HepG2 (cell line): Measurements from ENCODE around the gene GPATCH4. TPM values are rescaled to one million over a fixed set of nuclear protein-coding genes. Genes with fewer than 3 reads are reported as not detected.

ENCODE experiments used
- AKAP8 ChIP-seq: sonication (generic); formaldehyde crosslinking; IDR thresholded peaks from 2 replicates; pipeline ENCODE4 v1.5.1; 2020; ENCODE audit warnings: mild to moderate bottlenecking, missing genetic modification reagents
- CBFB ChIP-seq: sonication (generic); formaldehyde crosslinking; IDR thresholded peaks from 2 replicates; pipeline ENCODE4 v1.4.0; 2020; ENCODE audit warnings: missing genetic modification reagents
- HDAC1 ChIP-seq: sonication (generic); formaldehyde crosslinking; IDR thresholded peaks from 2 replicates; pipeline ENCODE4 v1.5.1; 2020; ENCODE audit warnings: mild to moderate bottlenecking, missing genetic modification reagents
- HNRNPLL ChIP-seq: fragments of 200-400 bp; formaldehyde crosslinking; IDR thresholded peaks from 2 replicates; pipeline ENCODE4 v1.6.1; 2017; ENCODE audit warnings: mild to moderate bottlenecking, low read depth, low read length; ENCODE audit not compliant: poor library complexity, severe bottlenecking
- IRF2 ChIP-seq: IDR thresholded peaks from 2 replicates; pipeline ENCODE4 v1.6.1; 2018; ENCODE audit warnings: missing genetic modification reagents, missing compliant biosample characterization
- KLF11 ChIP-seq: IDR thresholded peaks from 2 replicates; pipeline ENCODE4 v1.6.1; 2016; ENCODE audit warnings: missing compliant biosample characterization
- KMT2A ChIP-seq: sonication (generic); formaldehyde crosslinking; IDR thresholded peaks from 2 replicates; pipeline ENCODE4 v1.4.0; 2020; ENCODE audit warnings: missing genetic modification reagents
- MTF1 ChIP-seq: sonication (generic); formaldehyde crosslinking; IDR thresholded peaks from 2 replicates; pipeline ENCODE4 v1.5.0; 2020; ENCODE audit warnings: missing genetic modification reagents
- NCOA2 ChIP-seq: sonication (generic); formaldehyde crosslinking; IDR thresholded peaks from 2 replicates; pipeline ENCODE4 v1.8.0; 2022; ENCODE audit warnings: inconsistent platforms
- PAF1 ChIP-seq: IDR thresholded peaks from 2 replicates; pipeline ENCODE4 v1.6.1; 2016; ENCODE audit warnings: missing genetic modification reagents, missing compliant biosample characterization
- RAD21 ChIP-seq: fragments of 450-650 bp; formaldehyde crosslinking; IDR thresholded peaks from 2 replicates; pipeline ENCODE4 v1.5.0; 2020; ENCODE audit warnings: mild to moderate bottlenecking
- RBM39 ChIP-seq: fragments of 200-400 bp; formaldehyde crosslinking; IDR thresholded peaks from one replicate; pipeline ENCODE4 v1.6.1; 2018; ENCODE audit warnings: antibody characterized with exemption, mild to moderate bottlenecking, low read depth, low read length; ENCODE audit not compliant: poor library complexity, severe bottlenecking
- SETDB1 ChIP-seq: sonication (generic); formaldehyde crosslinking; IDR thresholded peaks from 2 replicates; pipeline ENCODE4 v1.5.1; 2020; ENCODE audit warnings: missing genetic modification reagents, mild to moderate bottlenecking, borderline replicate concordance
- TBP ChIP-seq: sonication (generic); formaldehyde crosslinking; IDR thresholded peaks from 2 replicates; pipeline ENCODE4 v1.5.0; 2020; ENCODE audit warnings: missing genetic modification reagents
- ZBTB7B ChIP-seq: sonication (generic); formaldehyde crosslinking; IDR thresholded peaks from 2 replicates; pipeline ENCODE4 v1.4.0; 2020; ENCODE audit warnings: missing genetic modification reagents
- ZNF30 ChIP-seq: sonication (generic); formaldehyde crosslinking; IDR thresholded peaks from 2 replicates; pipeline ENCODE4 v1.5.0; 2020; ENCODE audit warnings: mild to moderate bottlenecking, missing genetic modification reagents
- ZNF431 ChIP-seq: sonication (generic); formaldehyde crosslinking; IDR thresholded peaks from 2 replicates; pipeline ENCODE4 v1.9.0; 2022; ENCODE audit warnings: missing genetic modification reagents, low read depth, mild to moderate bottlenecking, borderline replicate concordance
- ZNF556 ChIP-seq: sonication (generic); formaldehyde crosslinking; IDR thresholded peaks from 2 replicates; pipeline ENCODE4 v1.4.0; 2020; ENCODE audit warnings: mild to moderate bottlenecking, missing genetic modification reagents, borderline replicate concordance
- ZNF660 ChIP-seq: sonication (generic); formaldehyde crosslinking; IDR thresholded peaks from 2 replicates; pipeline ENCODE4 v1.5.1; 2020; ENCODE audit warnings: mild to moderate bottlenecking, low read depth, missing genetic modification reagents, borderline replicate concordance
- ZNF75D ChIP-seq: sonication (generic); formaldehyde crosslinking; IDR thresholded peaks from 2 replicates; pipeline ENCODE4 v1.8.1; 2023; ENCODE audit warnings: missing genetic modification reagents, mild to moderate bottlenecking, borderline replicate concordance
- polyA plus RNA-seq, 8 experiments: library from polyadenylated mRNA; depleted of rRNA in 3 of 8; stranded (reverse) in 7 of 8; unstranded in 1 of 8; fragments of >200 nt; fragmentation: Illumina TruSeq in 4 of 8; extraction: Trizol in 4 of 8; gene quantifications; 2 replicates each; pipeline versions ENCODE4 v1.2.1 to v1.2.3, GENCODE V29; 2011 to 2016; ENCODE audit warnings: low read depth in 4 of 8, missing spikeins in 1 of 8, mixed read lengths in 1 of 8; ENCODE audit not compliant: insufficient read depth in 1 of 8
- total RNA-seq, 5 experiments: library from RNA; depleted of rRNA; stranded (reverse); fragments of >200 nt; fragmentation: Illumina TruSeq; extraction: Trizol; gene quantifications; 2 replicates each; pipeline ENCODE4 v1.2.3, GENCODE V29; 2016; ENCODE audit warnings: low read depth in 1 of 5
- TF ChIP-seq, protein P1 (sequence below): IDR thresholded peaks from 2 replicates; pipeline ENCODE4 v1.6.1; 2012; ENCODE audit warnings: low read length, improper control_type of control experiment
- TF ChIP-seq, protein P2 (sequence below): sonication (generic); formaldehyde crosslinking; IDR thresholded peaks from 2 replicates; pipeline ENCODE4 v1.8.0; 2022; ENCODE audit warnings: mild to moderate bottlenecking, missing genetic modification reagents, moderate library complexity
- TF ChIP-seq, protein P3 (sequence below): sonication (generic); formaldehyde crosslinking; IDR thresholded peaks from 2 replicates; pipeline ENCODE4 v1.5.0; 2020; ENCODE audit warnings: missing genetic modification reagents
- TF ChIP-seq, protein P4 (sequence below): sonication (generic); formaldehyde crosslinking; IDR thresholded peaks from 2 replicates; pipeline ENCODE4 v1.9.0; 2021; ENCODE audit warnings: missing genetic modification reagents, mild to moderate bottlenecking, borderline replicate concordance

Gene GPATCH4
- total and polyA plus RNA-seq, 2 of the 13 experiments (the other 11 are each of a cell fraction or from before 2014, with no cell fraction given) = 19.2 to 37.9 TPM

DNA sequence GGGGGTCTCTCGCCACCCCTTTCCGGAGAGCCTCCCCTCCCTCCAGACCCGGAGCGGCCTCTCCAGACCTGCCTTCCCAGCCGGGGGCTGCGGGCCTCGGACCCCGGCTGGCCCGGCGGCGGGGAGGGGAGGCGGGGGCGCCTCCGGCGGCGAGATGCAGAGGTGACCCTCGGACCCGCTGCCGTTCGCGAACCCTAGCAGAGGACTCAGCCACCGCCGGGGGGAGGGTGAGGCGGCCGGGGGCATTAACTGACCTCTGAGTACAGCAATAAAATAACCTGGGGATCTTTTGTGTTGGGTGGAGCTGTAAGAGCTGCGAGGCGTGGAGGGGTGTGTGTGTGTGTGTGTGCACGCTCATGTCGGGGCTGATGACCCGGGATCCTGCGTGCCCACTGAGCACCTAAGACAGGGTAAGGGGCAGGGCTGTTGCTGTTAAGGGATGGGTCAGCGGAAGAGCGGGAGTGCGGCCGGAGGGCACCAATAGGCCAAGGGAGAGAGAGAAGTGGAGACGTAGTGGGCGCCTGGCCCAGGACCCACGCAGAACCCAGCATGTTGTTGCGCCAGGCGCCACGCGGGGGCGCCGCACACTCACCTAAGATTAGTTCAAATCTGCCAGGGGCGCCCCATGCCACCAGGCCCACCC lies 24.3 kb upstream of the GPATCH4 start (continued):
- TF ChIP-seq, protein P1, sequence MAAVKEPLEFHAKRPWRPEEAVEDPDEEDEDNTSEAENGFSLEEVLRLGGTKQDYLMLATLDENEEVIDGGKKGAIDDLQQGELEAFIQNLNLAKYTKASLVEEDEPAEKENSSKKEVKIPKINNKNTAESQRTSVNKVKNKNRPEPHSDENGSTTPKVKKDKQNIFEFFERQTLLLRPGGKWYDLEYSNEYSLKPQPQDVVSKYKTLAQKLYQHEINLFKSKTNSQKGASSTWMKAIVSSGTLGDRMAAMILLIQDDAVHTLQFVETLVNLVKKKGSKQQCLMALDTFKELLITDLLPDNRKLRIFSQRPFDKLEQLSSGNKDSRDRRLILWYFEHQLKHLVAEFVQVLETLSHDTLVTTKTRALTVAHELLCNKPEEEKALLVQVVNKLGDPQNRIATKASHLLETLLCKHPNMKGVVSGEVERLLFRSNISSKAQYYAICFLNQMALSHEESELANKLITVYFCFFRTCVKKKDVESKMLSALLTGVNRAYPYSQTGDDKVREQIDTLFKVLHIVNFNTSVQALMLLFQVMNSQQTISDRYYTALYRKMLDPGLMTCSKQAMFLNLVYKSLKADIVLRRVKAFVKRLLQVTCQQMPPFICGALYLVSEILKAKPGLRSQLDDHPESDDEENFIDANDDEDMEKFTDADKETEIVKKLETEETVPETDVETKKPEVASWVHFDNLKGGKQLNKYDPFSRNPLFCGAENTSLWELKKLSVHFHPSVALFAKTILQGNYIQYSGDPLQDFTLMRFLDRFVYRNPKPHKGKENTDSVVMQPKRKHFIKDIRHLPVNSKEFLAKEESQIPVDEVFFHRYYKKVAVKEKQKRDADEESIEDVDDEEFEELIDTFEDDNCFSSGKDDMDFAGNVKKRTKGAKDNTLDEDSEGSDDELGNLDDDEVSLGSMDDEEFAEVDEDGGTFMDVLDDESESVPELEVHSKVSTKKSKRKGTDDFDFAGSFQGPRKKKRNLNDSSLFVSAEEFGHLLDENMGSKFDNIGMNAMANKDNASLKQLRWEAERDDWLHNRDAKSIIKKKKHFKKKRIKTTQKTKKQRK = no peak
- TF ChIP-seq, protein P2, sequence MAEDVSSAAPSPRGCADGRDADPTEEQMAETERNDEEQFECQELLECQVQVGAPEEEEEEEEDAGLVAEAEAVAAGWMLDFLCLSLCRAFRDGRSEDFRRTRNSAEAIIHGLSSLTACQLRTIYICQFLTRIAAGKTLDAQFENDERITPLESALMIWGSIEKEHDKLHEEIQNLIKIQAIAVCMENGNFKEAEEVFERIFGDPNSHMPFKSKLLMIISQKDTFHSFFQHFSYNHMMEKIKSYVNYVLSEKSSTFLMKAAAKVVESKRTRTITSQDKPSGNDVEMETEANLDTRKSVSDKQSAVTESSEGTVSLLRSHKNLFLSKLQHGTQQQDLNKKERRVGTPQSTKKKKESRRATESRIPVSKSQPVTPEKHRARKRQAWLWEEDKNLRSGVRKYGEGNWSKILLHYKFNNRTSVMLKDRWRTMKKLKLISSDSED = no peak
- TF ChIP-seq MTF1 (CRISPR knock-in tag) = no peak
- no peak for TF ChIP-seq SETDB1
- TF ChIP-seq HDAC1 = no peak
- no peak for TF ChIP-seq ZNF660 (CRISPR knock-in tag)
- no peak for TF ChIP-seq PAF1
- TF ChIP-seq RBM39 = peak; percentile 19
- TF ChIP-seq, protein P3, sequence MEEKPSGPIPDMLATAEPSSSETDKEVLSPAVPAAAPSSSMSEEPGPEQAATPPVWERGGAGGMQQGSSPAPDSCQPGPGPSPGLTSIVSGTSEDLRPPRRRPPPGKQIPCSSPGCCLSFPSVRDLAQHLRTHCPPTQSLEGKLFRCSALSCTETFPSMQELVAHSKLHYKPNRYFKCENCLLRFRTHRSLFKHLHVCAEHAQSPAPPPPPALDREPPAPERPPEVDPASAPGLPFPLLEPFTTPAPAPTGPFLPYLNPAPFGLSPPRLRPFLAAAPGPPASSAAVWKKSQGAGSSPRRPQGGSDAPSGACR (CRISPR knock-in tag) = no peak
- TF ChIP-seq RAD21 (CRISPR knock-in tag) = peak; percentile 48; the same call in 1 of the 2 replicates
- no peak for TF ChIP-seq IRF2 (CRISPR knock-in tag)
- TF ChIP-seq, protein P4, sequence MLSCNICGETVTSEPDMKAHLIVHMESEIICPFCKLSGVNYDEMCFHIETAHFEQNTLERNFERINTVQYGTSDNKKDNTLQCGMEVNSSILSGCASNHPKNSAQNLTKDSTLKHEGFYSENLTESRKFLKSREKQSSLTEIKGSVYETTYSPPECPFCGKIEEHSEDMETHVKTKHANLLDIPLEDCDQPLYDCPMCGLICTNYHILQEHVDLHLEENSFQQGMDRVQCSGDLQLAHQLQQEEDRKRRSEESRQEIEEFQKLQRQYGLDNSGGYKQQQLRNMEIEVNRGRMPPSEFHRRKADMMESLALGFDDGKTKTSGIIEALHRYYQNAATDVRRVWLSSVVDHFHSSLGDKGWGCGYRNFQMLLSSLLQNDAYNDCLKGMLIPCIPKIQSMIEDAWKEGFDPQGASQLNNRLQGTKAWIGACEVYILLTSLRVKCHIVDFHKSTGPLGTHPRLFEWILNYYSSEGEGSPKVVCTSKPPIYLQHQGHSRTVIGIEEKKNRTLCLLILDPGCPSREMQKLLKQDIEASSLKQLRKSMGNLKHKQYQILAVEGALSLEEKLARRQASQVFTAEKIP (CRISPR knock-in tag) = no peak
- TF ChIP-seq ZBTB7B (CRISPR knock-in tag) = 0 out of 2 replicates have a peak, but pooled peaks have one; percentile 26
- no peak for TF ChIP-seq ZNF431 (CRISPR knock-in tag)
- no peak for TF ChIP-seq TBP (CRISPR knock-in tag)
- no peak for TF ChIP-seq ZNF30 (CRISPR knock-in tag)
- TF ChIP-seq KLF11 (CRISPR knock-in tag) = no peak
- TF ChIP-seq AKAP8 (CRISPR knock-in tag) = no peak
- no peak for TF ChIP-seq KMT2A (CRISPR knock-in tag)
- TF ChIP-seq ZNF75D (CRISPR knock-in tag) = no peak
- TF ChIP-seq ZNF556 = no peak
- no peak for TF ChIP-seq NCOA2
- no peak for TF ChIP-seq HNRNPLL
- TF ChIP-seq CBFB (CRISPR knock-in tag) = no peak
